Keratinocyte (primary cell): ENCODE measurements around the gene SMIM12. TPM values are rescaled to one million over a fixed set of nuclear protein-coding genes. Genes with fewer than 3 reads are reported as not detected.

Experiments
- DNase-seq: peaks from one replicate; pipeline ENCODE4 v3.0.0-alpha.2; 2011; ENCODE audit warnings: low read depth, missing footprints, low spot score
- FAIRE-seq: peaks from 2 replicates; lab custom pipeline; 2011; peaks lifted over from hg19 to GRCh38; lab: Jason Lieb, UNC
- H2AFZ ChIP-seq: 2 replicates; pipeline ENCODE4 v1.6.0; 2012; ENCODE audit warnings: low read length, control low read depth, inconsistent platforms; ENCODE audit not compliant: control insufficient read depth
- H3K27ac ChIP-seq: 2 replicates; pipeline ENCODE4 v1.5.1; 2011; ENCODE audit warnings: low read length; ENCODE audit not compliant: control insufficient read depth, insufficient read depth
- H3K27me3 ChIP-seq: 3 replicates; pipeline ENCODE4 v1.6.0; 2011; ENCODE audit warnings: low read length; ENCODE audit not compliant: control insufficient read depth, insufficient read depth; ENCODE audit errors: extremely low read depth
- H3K36me3 ChIP-seq, 2 experiments: 2 replicates in 1 of 2; 3 replicates in 1 of 2; pipeline ENCODE4 v1.5.1; 2011; ENCODE audit warnings: low read length in 2 of 2, mild to moderate bottlenecking in 1 of 2; ENCODE audit not compliant: control insufficient read depth in 2 of 2, insufficient read depth in 2 of 2; ENCODE audit errors: extremely low read depth in 1 of 2
- H3K4me1 ChIP-seq: 3 replicates; pipeline ENCODE4 v1.5.1; 2011; ENCODE audit warnings: low read length; ENCODE audit not compliant: control insufficient read depth, insufficient read depth; ENCODE audit errors: extremely low read depth
- H3K4me2 ChIP-seq: 3 replicates; pipeline ENCODE4 v1.6.0; 2011; ENCODE audit warnings: low read depth, low read length; ENCODE audit not compliant: control insufficient read depth, insufficient read depth; ENCODE audit errors: extremely low read depth
- H3K4me3 ChIP-seq, 3 experiments: fragments of 200-600 bp in 1 of 3; sonication (generic) in 1 of 3; 2 replicates in 2 of 3; 3 replicates in 1 of 3; pipeline ENCODE4 v1.5.1; 2011 to 2016; ENCODE audit warnings: low read length in 3 of 3, mild to moderate bottlenecking in 3 of 3, control low read depth in 2 of 3, inconsistent platforms in 1 of 3, low read depth in 1 of 3, mixed read lengths in 1 of 3, mixed run types in 1 of 3, moderate library complexity in 1 of 3; ENCODE audit not compliant: control insufficient read depth in 2 of 3, insufficient read depth in 2 of 3; ENCODE audit errors: extremely low read depth in 1 of 3
- H3K79me2 ChIP-seq: 2 replicates; pipeline ENCODE4 v1.6.0; 2012; ENCODE audit warnings: low read length; ENCODE audit not compliant: control insufficient read depth, insufficient read depth
- H3K9ac ChIP-seq: 3 replicates; pipeline ENCODE4 v1.6.0; 2011; ENCODE audit warnings: low read length; ENCODE audit not compliant: control insufficient read depth, insufficient read depth; ENCODE audit errors: extremely low read depth
- H3K9me1 ChIP-seq: 3 replicates; pipeline ENCODE4 v1.6.0; 2011; ENCODE audit warnings: low read length; ENCODE audit not compliant: control insufficient read depth, insufficient read depth; ENCODE audit errors: extremely low read depth
- H3K9me3 ChIP-seq: 2 replicates; pipeline ENCODE4 v1.5.1; 2012; ENCODE audit warnings: low read depth, low read length; ENCODE audit not compliant: control insufficient read depth
- H4K20me1 ChIP-seq: 3 replicates; pipeline ENCODE4 v1.6.0; 2011; ENCODE audit warnings: low read length; ENCODE audit not compliant: control insufficient read depth, insufficient read depth; ENCODE audit errors: extremely low read depth
- CTCF ChIP-seq, 3 experiments: IDR thresholded peaks in 1 of 3; conservative IDR thresholded peaks in 1 of 3; optimal IDR thresholded peaks in 1 of 3; 2 replicates in 2 of 3; 3 replicates in 1 of 3; pipeline versions ENCODE3 to v1.5.1; 2011; ENCODE audit warnings: low read length in 3 of 3, mild to moderate bottlenecking in 3 of 3, moderate library complexity in 2 of 3, control low read depth in 1 of 3, inconsistent platforms in 1 of 3; ENCODE audit not compliant: insufficient read depth in 2 of 3; ENCODE audit errors: extremely low read depth in 1 of 3
- EZH2 ChIP-seq: IDR thresholded peaks from one replicate; pipeline ENCODE4 v1.6.1; 2012; ENCODE audit warnings: inconsistent platforms, mild to moderate bottlenecking, low read length, moderate library complexity
- dilution Hi-C: fragments of 300-500 bp; cut with MboI; formaldehyde crosslinking; loops from one replicate; pipeline ENCODE4 v1.7.0; 2020; ENCODE audit warnings: low sequenced_read_pairs; ENCODE audit not compliant: extremely low pct_ligation_motif_present
- polyA plus RNA-seq, 5 experiments: library from polyadenylated mRNA; depleted of rRNA in 3 of 5; stranded (reverse) in 3 of 5; stranded (forward) in 1 of 5; unstranded in 1 of 5; fragments of >200 nt; gene quantifications; 1 replicate in 1 of 5; 2 replicates in 3 of 5; 3 replicates in 1 of 5; pipeline versions ENCODE4 v1.2.1 to v1.2.3, GENCODE V29; 2011 to 2012; ENCODE audit warnings: missing spikeins in 2 of 5, low read depth in 1 of 5, low replicate concordance in 1 of 5

The SMIM12 gene
- polyA plus RNA-seq, 1 donor (not counting 4 experiments of a cell fraction or from before 2014, with no cell fraction given): 51.5 TPM

GRCh38 chr1:34840426-34840825, 19.1 kb downstream of the SMIM12 start:
- no peaks in the 10 kb centered on the region for H3K9me3 ChIP-seq
- no peaks in the 10 kb centered on the region for H4K20me1 ChIP-seq
- no peak for TF ChIP-seq CTCF (optimal IDR thresholded peaks at IDR 0.05 in 1 of 3, IDR thresholded peaks at IDR 0.05 in 1 of 3, conservative IDR thresholded peaks at IDR 0.05 in 1 of 3; ENCODE audit: extremely low read depth in 1 of 3, insufficient read depth in 2 of 3, low read length in 3 of 3)
- no peak for TF ChIP-seq EZH2
- no peak overlapping the region for H2AFZ ChIP-seq
- no peak overlapping the region for H3K4me2 ChIP-seq
- no peak overlapping the region for H3K27ac ChIP-seq
- no peaks in the 10 kb centered on the region for H3K9me1 ChIP-seq
- DNase-seq (no peak), FAIRE-seq (no peak)
- no peaks in the 10 kb centered on the region for H3K4me1 ChIP-seq
- dilution Hi-C loops: no loop called here
- no peaks in the 10 kb centered on the region for H3K36me3 ChIP-seq
- no peak overlapping the region for H3K9ac ChIP-seq
- H3K27me3 ChIP-seq: no peaks in the 10 kb centered on the region
- H3K4me3 ChIP-seq: no peak overlapping the region
- no peaks in the 10 kb centered on the region for H3K79me2 ChIP-seq

GRCh38 chr1:34839526-34840305, 19.8 kb downstream of the SMIM12 start:
- no peak overlapping the region for H3K4me3 ChIP-seq
- H3K4me1 ChIP-seq: no peaks in the 10 kb centered on the region
- H3K9ac ChIP-seq: no peak overlapping the region
- FAIRE-seq (no peak), DNase-seq (no peak)
- no peak overlapping the region for H3K4me2 ChIP-seq
- H3K27me3 ChIP-seq: no peaks in the 10 kb centered on the region
- H4K20me1 ChIP-seq: no peaks in the 10 kb centered on the region
- no peaks in the 10 kb centered on the region for H3K79me2 ChIP-seq
- no peak overlapping the region for H3K27ac ChIP-seq
- TF ChIP-seq EZH2: no peak
- dilution Hi-C loops: no loop called here
- no peaks in the 10 kb centered on the region for H3K9me1 ChIP-seq
- H2AFZ ChIP-seq: no peak overlapping the region
- H3K36me3 ChIP-seq: no peaks in the 10 kb centered on the region
- no peaks in the 10 kb centered on the region for H3K9me3 ChIP-seq
